OCI-LY1 (cell line): ENCODE data around the gene MXRA8.

Source experiments
- H2AFZ ChIP-seq: fragments of 200-600 bp; sonication (generic), shearing (Covaris generic); 2 replicates; pipeline ENCODE4 v1.6.0; 2014; ENCODE audit warnings: antibody characterized with exemption, mild to moderate bottlenecking, low read length
- H3F3A ChIP-seq: fragments of 200-600 bp; sonication (generic), shearing (Covaris generic); 2 replicates; pipeline ENCODE4 v1.6.0; 2014; ENCODE audit warnings: mild to moderate bottlenecking, antibody characterized with exemption, low read length, moderate library complexity; ENCODE audit not compliant: insufficient read depth
- H3K27ac ChIP-seq: fragments of 200-600 bp; sonication (generic); 2 replicates; pipeline ENCODE4 v1.5.1; 2014; ENCODE audit warnings: low read length, mixed run types, mild to moderate bottlenecking, low read depth; ENCODE audit not compliant: poor library complexity, severe bottlenecking
- H3K27me3 ChIP-seq: fragments of 200-600 bp; sonication (generic); 2 replicates; pipeline ENCODE4 v1.6.0; 2014; ENCODE audit warnings: antibody characterized with exemption, mild to moderate bottlenecking, low read length, moderate library complexity; ENCODE audit not compliant: insufficient read depth
- H3K36me3 ChIP-seq: fragments of 200-600 bp; sonication (generic); 2 replicates; pipeline ENCODE4 v1.6.1; 2014; ENCODE audit warnings: mild to moderate bottlenecking, antibody characterized with exemption, low read length, moderate library complexity, mixed read lengths; ENCODE audit not compliant: insufficient read depth
- H3K4me1 ChIP-seq: fragments of 200-600 bp; sonication (generic); 2 replicates; pipeline ENCODE4 v1.5.1; 2014; ENCODE audit warnings: mild to moderate bottlenecking, low read length, moderate library complexity; ENCODE audit not compliant: insufficient read depth, severe bottlenecking
- H3K4me2 ChIP-seq: fragments of 200-600 bp; sonication (generic), shearing (Covaris generic); 2 replicates; pipeline ENCODE4 v1.6.1; 2014; ENCODE audit warnings: low read length
- H3K4me3 ChIP-seq: fragments of 200-600 bp; sonication (generic); 2 replicates; pipeline ENCODE4 v1.5.1; 2014; ENCODE audit warnings: low read length, low read depth, mild to moderate bottlenecking, mixed read lengths; ENCODE audit not compliant: poor library complexity, severe bottlenecking
- H3K79me2 ChIP-seq: fragments of 200-600 bp; shearing (Covaris generic); 2 replicates; pipeline ENCODE4 v1.6.1; 2016; ENCODE audit warnings: mixed run types, low read length, mixed read lengths; ENCODE audit not compliant: insufficient read depth
- H3K9ac ChIP-seq: fragments of 200-600 bp; sonication (generic), shearing (Covaris generic); 2 replicates; pipeline ENCODE4 v1.6.1; 2014; ENCODE audit warnings: mild to moderate bottlenecking, low read length, mixed read lengths
- H3K9me2 ChIP-seq: fragments of 200-600 bp; sonication (generic), shearing (Covaris generic); 2 replicates; pipeline ENCODE4 v1.6.1; 2014; ENCODE audit warnings: low read depth, mild to moderate bottlenecking, low read length, mixed read lengths
- H3K9me3 ChIP-seq: fragments of 200-600 bp; shearing (Covaris generic); 2 replicates; pipeline ENCODE4 v1.6.1; 2014; ENCODE audit warnings: low read length, mixed read lengths
- H4K20me1 ChIP-seq: fragments of 200-600 bp; sonication (generic), shearing (Covaris generic); 2 replicates; pipeline ENCODE4 v1.6.0; 2016; ENCODE audit warnings: mild to moderate bottlenecking, low read length; ENCODE audit not compliant: insufficient read depth
- EZH2 ChIP-seq: fragments of 200-600 bp; sonication (generic), shearing (Covaris generic); IDR thresholded peaks from 2 replicates; pipeline ENCODE4 v1.8.0; 2017; ENCODE audit warnings: borderline replicate concordance, mixed run types, mild to moderate bottlenecking, antibody characterized with exemption, low read length, moderate library complexity, mixed read lengths
- TF ChIP-seq, protein P1 (sequence below): fragments of 200-600 bp; sonication (generic), shearing (Covaris generic); IDR thresholded peaks from 2 replicates; pipeline ENCODE4 v1.5.1; 2017; ENCODE audit warnings: mild to moderate bottlenecking, antibody characterized with exemption, low read length, moderate library complexity, mixed read lengths

MXRA8 gene

DNA sequence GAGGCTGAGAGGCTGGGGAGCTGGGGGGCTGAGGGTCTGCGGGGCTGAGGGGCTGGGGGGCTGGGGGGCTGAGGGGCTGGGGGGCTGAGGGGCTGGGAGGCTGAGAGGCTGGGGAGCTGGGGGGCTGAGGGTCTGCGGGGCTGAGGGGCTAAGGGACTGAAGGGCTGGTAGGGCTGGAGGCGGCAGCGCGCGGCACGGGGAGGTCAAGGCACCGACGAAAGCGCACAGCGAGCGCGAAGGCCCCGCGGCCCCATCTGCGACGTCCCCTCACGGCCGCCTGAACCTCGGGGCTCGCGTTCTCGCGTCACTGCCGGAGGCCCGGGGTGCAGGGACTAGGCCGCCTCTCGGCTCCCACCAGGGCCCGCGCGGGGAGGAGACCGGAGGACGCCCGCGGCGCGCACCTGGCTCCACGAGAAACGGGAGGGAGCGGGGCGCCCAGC lies 34.3 kb downstream of the MXRA8 start:
- Histone ChIP-seq H3K79me2 (peaks cover 17% of the 10 kb centered on the region), H3K27me3 (no peaks in the 10 kb centered on the region), H3K4me3 (peak overlapping the region; percentile 86), H3K9me2 (no peaks in the 10 kb centered on the region), H4K20me1 (no peaks in the 10 kb centered on the region), H3K4me2 (peak overlapping the region; percentile 66), H3K9me3 (no peaks in the 10 kb centered on the region), H3K4me1 (peaks cover 26% of the 10 kb centered on the region), H3F3A (no peaks in the 10 kb centered on the region), H2AFZ (no peak overlapping the region), H3K36me3 (peaks cover 28% of the 10 kb centered on the region), H3K27ac (no peak overlapping the region), H3K9ac (peak overlapping the region; percentile 96)
- TF ChIP-seq, protein P1, sequence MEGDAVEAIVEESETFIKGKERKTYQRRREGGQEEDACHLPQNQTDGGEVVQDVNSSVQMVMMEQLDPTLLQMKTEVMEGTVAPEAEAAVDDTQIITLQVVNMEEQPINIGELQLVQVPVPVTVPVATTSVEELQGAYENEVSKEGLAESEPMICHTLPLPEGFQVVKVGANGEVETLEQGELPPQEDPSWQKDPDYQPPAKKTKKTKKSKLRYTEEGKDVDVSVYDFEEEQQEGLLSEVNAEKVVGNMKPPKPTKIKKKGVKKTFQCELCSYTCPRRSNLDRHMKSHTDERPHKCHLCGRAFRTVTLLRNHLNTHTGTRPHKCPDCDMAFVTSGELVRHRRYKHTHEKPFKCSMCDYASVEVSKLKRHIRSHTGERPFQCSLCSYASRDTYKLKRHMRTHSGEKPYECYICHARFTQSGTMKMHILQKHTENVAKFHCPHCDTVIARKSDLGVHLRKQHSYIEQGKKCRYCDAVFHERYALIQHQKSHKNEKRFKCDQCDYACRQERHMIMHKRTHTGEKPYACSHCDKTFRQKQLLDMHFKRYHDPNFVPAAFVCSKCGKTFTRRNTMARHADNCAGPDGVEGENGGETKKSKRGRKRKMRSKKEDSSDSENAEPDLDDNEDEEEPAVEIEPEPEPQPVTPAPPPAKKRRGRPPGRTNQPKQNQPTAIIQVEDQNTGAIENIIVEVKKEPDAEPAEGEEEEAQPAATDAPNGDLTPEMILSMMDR = no peak
- no peak for TF ChIP-seq EZH2

DNA sequence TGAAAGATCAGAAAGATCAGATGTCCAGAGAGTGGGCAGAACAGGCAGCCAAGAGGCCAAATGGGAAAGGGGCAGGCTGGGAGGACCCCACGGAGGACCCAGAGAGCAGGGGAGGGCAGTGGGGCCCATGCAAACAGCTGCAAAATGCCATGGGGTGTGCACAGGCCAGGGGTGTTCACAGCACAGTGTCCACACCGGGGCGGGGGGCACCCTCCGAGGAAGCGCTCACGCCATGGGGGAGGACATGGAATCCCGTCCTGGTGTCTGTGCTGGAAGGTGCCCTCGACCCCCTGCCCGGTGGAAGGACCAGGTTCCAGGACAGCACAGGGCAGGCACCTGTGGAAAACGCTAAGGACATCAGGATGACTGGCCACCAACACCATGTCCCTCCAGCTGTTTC lies 35.4 kb downstream of the MXRA8 start:
- Histone ChIP-seq H3K36me3 (peaks cover 37% of the 10 kb centered on the region), H3K27me3 (no peaks in the 10 kb centered on the region), H3K4me3 (peak overlapping the region; percentile 52), H3K79me2 (peaks cover 17% of the 10 kb centered on the region), H4K20me1 (no peaks in the 10 kb centered on the region), H3K9me3 (no peaks in the 10 kb centered on the region), H3K4me1 (peaks cover 26% of the 10 kb centered on the region), H3K9ac (peak overlapping the region; percentile 46; the same call in 1 of the 2 replicates), H3F3A (no peaks in the 10 kb centered on the region), H3K27ac (no peak overlapping the region), H3K4me2 (peak overlapping the region; percentile 77), H3K9me2 (no peaks in the 10 kb centered on the region), H2AFZ (no peak overlapping the region)
- TF ChIP-seq, protein P1 = no peak
- no peak for TF ChIP-seq EZH2

DNA sequence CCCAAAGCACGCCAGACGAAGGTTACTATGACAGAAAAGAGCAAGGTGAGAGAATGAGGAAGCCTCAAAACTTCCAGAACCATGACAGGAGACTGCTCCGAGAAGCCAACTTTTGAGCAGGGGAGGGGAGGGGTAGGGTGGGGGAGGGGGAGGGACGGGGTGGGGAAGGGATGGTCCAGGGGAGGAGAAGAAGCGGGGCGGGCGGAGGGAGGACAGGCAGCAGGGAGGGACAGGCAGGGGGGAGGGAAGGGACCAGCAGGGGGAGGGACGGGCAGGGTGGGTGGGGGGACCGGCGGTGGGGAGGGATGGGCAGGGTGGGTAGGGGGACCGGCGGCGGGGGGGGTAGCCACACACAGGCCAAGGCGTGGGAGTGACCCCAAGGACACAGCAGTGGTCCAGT lies 35.9 kb downstream of the MXRA8 start:
- Histone ChIP-seq H4K20me1 (no peaks in the 10 kb centered on the region), H3K9me3 (no peaks in the 10 kb centered on the region)
- TF ChIP-seq EZH2 = no peak
- TF ChIP-seq, protein P1 = no peak

More for the DNA sequence above, 35.9 kb downstream of the MXRA8 start:
- H3K27me3 ChIP-seq = no peaks in the 10 kb centered on the region
- no peak overlapping the region for H3K27ac ChIP-seq
- H3K9ac ChIP-seq = no peak overlapping the region
- H3K4me1 ChIP-seq = peaks cover 26% of the 10 kb centered on the region
- H3K79me2 ChIP-seq = peaks cover 17% of the 10 kb centered on the region
- H3K4me3 ChIP-seq = no peak overlapping the region
- H2AFZ ChIP-seq = no peak overlapping the region
- H3K4me2 ChIP-seq = no peak overlapping the region
- H3K9me2 ChIP-seq = no peaks in the 10 kb centered on the region
- no peaks in the 10 kb centered on the region for H3F3A ChIP-seq
- peaks cover 41% of the 10 kb centered on the region for H3K36me3 ChIP-seq
